Osteocyte (in vitro differentiated cells): ENCODE data around the gene ACTR8. TPM values are rescaled to one million over a fixed set of nuclear protein-coding genes. Genes with fewer than 3 reads are reported as not detected.

Experiments
- DNase-seq: peaks from one replicate; pipeline ENCODE4 v3.0.0; 2021; ENCODE audit warnings: mixed read lengths; ENCODE audit not compliant: unreplicated experiment; ENCODE audit errors: extremely low spot score
- H3K27ac Mint-ChIP-seq: one replicate; pipeline ENCODE4 v1.8.0; 2021; ENCODE audit warnings: mild to moderate bottlenecking, mixed read lengths; ENCODE audit not compliant: unreplicated experiment
- H3K27me3 Mint-ChIP-seq: one replicate; pipeline ENCODE4 v1.8.0; 2021; ENCODE audit warnings: mixed read lengths; ENCODE audit not compliant: unreplicated experiment
- H3K36me3 Mint-ChIP-seq: one replicate; pipeline ENCODE4 v1.8.0; 2021; ENCODE audit warnings: mixed read lengths; ENCODE audit not compliant: unreplicated experiment
- H3K4me1 Mint-ChIP-seq: one replicate; pipeline ENCODE4 v1.8.0; 2021; ENCODE audit warnings: mixed read lengths; ENCODE audit not compliant: unreplicated experiment
- H3K4me3 Mint-ChIP-seq: one replicate; pipeline ENCODE4 v1.8.0; 2021; ENCODE audit warnings: mild to moderate bottlenecking, moderate library complexity, mixed read lengths; ENCODE audit not compliant: unreplicated experiment
- H3K9me3 Mint-ChIP-seq: one replicate; pipeline ENCODE4 v1.8.0; 2021; ENCODE audit warnings: mixed read lengths; ENCODE audit not compliant: unreplicated experiment
- CTCF ChIP-seq: fragments of 200-600 bp; sonication (generic); IDR thresholded peaks from 2 replicates; pipeline ENCODE4 v1.5.0; 2021; ENCODE audit warnings: antibody characterized with exemption, mild to moderate bottlenecking, moderate library complexity
- total RNA-seq: library from RNA; stranded (reverse); gene quantifications from 2 replicates; pipeline ENCODE4 v1.2.1, GENCODE V29; 2021

Gene ACTR8
- total RNA-seq, 1 donor from 2014 or later, result 40.0 TPM

GRCh38 chr3:53821631-53822121, 60.3 kb downstream of the ACTR8 start:
- H3K27me3 Mint-ChIP-seq, result peaks cover 7% of the 10 kb centered on the region
- DNase-seq, result no peak
- H3K9me3 Mint-ChIP-seq, result no peaks in the 10 kb centered on the region
- TF ChIP-seq CTCF, result no peak
- H3K27ac Mint-ChIP-seq, result no peak overlapping the region
- no peaks in the 10 kb centered on the region for H3K4me1 Mint-ChIP-seq
- no peaks in the 10 kb centered on the region for H3K36me3 Mint-ChIP-seq
- no peak overlapping the region for H3K4me3 Mint-ChIP-seq

GRCh38 chr3:53820756-53821580, 61.0 kb downstream of the ACTR8 start:
- TF ChIP-seq CTCF, result no peak
- no peaks in the 10 kb centered on the region for H3K4me1 Mint-ChIP-seq
- no peak overlapping the region for H3K27ac Mint-ChIP-seq
- no peak overlapping the region for H3K4me3 Mint-ChIP-seq
- DNase-seq, result no peak
- H3K9me3 Mint-ChIP-seq, result no peaks in the 10 kb centered on the region
- H3K36me3 Mint-ChIP-seq, result no peaks in the 10 kb centered on the region
- peaks cover 7% of the 10 kb centered on the region for H3K27me3 Mint-ChIP-seq

GRCh38 chr3:53820084-53820483, 61.9 kb downstream of the ACTR8 start:
- peaks cover 3% of the 10 kb centered on the region for H3K27me3 Mint-ChIP-seq
- TF ChIP-seq CTCF, result no peak
- H3K4me1 Mint-ChIP-seq, result no peaks in the 10 kb centered on the region

GRCh38 chr3:53819163-53819868, 62.6 kb downstream of the ACTR8 start:
- Mint-ChIP-seq H3K27me3 (no peaks in the 10 kb centered on the region), H3K4me3 (no peak overlapping the region), H3K9me3 (no peaks in the 10 kb centered on the region), H3K4me1 (no peaks in the 10 kb centered on the region), H3K36me3 (no peaks in the 10 kb centered on the region), H3K27ac (no peak overlapping the region)
- no peak for DNase-seq
- no peak for TF ChIP-seq CTCF

More at GRCh38 chr3:53820084-53820483, 61.9 kb downstream of the ACTR8 start:
- Mint-ChIP-seq H3K4me3 (no peak overlapping the region), H3K36me3 (no peaks in the 10 kb centered on the region), H3K9me3 (no peaks in the 10 kb centered on the region), H3K27ac (no peak overlapping the region)
- no peak for DNase-seq
